Measurements from ENCODE around the gene C1QL4. TPM values are rescaled to one million over a fixed set of nuclear protein-coding genes. Genes with fewer than 3 reads are reported as not detected.

The C1QL4 gene
- total and polyA plus RNA-seq, 9 of the 15 experiments (the other 6 are each of a cell fraction or from before 2014, with no cell fraction given): 0.08 to 2.1 (median 0.31) TPM

DNA sequence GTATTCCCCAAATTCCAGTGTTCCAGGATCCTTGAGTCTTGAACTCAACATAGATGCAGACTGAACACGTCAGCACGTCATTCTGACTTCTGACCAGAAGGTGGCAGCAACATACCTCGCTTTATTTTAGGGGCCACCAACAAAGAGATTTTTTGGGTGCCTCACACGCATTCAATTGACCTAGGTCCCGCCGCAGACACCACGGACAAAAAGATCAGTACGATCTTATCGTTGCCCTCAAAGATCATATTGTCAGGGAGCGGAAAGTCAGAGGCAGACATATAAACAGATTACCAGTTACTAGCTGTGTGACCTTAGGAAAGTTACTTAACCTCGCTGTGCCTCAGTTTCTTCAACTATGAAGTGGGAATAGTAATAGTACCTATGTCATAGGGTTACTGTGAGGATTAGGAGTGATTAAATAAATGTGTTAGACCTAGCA is 48.6 kb downstream of the C1QL4 start (continued):
- TF ChIP-seq, protein P1, sequence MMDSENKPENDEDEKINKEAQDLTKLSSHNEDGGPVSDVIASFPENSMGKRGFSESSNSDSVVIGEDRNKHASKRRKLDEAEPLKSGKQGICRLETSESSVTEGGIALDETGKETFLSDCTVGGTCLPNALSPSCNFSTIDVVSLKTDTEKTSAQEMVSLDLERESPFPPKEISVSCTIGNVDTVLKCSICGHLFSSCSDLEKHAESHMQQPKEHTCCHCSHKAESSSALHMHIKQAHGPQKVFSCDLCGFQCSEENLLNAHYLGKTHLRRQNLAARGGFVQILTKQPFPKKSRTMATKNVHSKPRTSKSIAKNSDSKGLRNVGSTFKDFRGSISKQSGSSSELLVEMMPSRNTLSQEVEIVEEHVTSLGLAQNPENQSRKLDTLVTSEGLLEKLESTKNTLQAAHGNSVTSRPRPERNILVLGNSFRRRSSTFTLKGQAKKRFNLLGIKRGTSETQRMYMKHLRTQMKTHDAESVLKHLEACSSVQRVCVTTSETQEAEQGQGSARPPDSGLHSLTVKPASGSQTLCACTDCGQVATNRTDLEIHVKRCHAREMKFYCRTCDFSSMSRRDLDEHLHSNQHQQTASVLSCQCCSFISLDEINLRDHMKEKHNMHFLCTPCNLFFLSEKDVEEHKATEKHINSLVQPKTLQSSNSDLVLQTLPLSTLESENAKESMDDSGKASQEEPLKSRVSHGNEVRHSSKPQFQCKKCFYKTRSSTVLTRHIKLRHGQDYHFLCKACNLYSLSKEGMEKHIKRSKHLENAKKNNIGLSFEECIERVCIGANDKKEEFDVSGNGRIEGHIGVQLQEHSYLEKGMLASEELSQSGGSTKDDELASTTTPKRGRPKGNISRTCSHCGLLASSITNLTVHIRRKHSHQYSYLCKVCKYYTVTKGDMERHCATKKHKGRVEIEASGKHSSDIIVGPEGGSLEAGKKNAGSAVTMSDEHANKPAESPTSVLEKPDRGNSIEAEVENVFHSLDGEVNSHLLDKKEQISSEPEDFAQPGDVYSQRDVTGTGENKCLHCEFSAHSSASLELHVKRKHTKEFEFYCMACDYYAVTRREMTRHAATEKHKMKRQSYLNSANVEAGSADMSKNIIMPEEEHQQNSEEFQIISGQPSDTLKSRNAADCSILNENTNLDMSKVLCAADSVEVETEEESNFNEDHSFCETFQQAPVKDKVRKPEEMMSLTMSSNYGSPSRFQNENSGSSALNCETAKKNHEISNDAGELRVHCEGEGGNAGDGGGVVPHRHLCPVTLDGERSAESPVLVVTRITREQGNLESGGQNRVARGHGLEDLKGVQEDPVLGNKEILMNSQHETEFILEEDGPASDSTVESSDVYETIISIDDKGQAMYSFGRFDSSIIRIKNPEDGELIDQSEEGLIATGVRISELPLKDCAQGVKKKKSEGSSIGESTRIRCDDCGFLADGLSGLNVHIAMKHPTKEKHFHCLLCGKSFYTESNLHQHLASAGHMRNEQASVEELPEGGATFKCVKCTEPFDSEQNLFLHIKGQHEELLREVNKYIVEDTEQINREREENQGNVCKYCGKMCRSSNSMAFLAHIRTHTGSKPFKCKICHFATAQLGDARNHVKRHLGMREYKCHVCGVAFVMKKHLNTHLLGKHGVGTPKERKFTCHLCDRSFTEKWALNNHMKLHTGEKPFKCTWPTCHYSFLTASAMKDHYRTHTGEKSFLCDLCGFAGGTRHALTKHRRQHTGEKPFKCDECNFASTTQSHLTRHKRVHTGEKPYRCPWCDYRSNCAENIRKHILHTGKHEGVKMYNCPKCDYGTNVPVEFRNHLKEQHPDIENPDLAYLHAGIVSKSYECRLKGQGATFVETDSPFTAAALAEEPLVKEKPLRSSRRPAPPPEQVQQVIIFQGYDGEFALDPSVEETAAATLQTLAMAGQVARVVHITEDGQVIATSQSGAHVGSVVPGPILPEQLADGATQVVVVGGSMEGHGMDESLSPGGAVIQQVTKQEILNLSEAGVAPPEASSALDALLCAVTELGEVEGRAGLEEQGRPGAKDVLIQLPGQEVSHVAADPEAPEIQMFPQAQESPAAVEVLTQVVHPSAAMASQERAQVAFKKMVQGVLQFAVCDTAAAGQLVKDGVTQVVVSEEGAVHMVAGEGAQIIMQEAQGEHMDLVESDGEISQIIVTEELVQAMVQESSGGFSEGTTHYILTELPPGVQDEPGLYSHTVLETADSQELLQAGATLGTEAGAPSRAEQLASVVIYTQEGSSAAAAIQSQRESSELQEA (IDR thresholded peaks at IDR 0.05; ENCODE audit: low read depth): no peak
- TF ChIP-seq ZNF12 (CRISPR knock-in tag; IDR thresholded peaks at IDR 0.05) (no peak), NCOA6 (IDR thresholded peaks at IDR 0.05) (no peak), TFAM (CRISPR knock-in tag; conservative IDR thresholded peaks at IDR 0.05) (no peak), TAL1 (IDR thresholded peaks at IDR 0.05) (no peak), NRF1 (conservative IDR thresholded peaks at IDR 0.05 in 1 of 2, IDR thresholded peaks at IDR 0.05 in 1 of 2) (no peak), ZNF699 (CRISPR knock-in tag; IDR thresholded peaks at IDR 0.05; ENCODE audit: insufficient replicate concordance) (no peak), RAD21 (CRISPR knock-in tag; conservative IDR thresholded peaks at IDR 0.05 in 1 of 2, IDR thresholded peaks at IDR 0.05 in 1 of 2) (peak; percentile 90 to 92), ZNF785 (CRISPR knock-in tag; IDR thresholded peaks at IDR 0.05) (no peak), RFX1 (IDR thresholded peaks at IDR 0.05) (no peak), ZNF140 (CRISPR knock-in tag; IDR thresholded peaks at IDR 0.05) (no peak), BMI1 (IDR thresholded peaks at IDR 0.05; ENCODE audit: low read length) (no peak), ZNF274 (IDR thresholded peaks at IDR 0.05; ENCODE audit: borderline replicate concordance, low read depth, low read length) (no peak), IFI16 (CRISPR knock-in tag; IDR thresholded peaks at IDR 0.05) (no peak), LEF1 (IDR thresholded peaks at IDR 0.05) (no peak), MECOM (CRISPR knock-in tag; IDR thresholded peaks at IDR 0.05) (no peak), ZFP36 (IDR thresholded peaks at IDR 0.05; ENCODE audit: low read depth, low read length, partially characterized antibody) (peak; percentile 91), PTBP1 (IDR thresholded peaks at IDR 0.05; ENCODE audit: low read depth, low read length) (no peak)
- TF ChIP-seq, protein P2, sequence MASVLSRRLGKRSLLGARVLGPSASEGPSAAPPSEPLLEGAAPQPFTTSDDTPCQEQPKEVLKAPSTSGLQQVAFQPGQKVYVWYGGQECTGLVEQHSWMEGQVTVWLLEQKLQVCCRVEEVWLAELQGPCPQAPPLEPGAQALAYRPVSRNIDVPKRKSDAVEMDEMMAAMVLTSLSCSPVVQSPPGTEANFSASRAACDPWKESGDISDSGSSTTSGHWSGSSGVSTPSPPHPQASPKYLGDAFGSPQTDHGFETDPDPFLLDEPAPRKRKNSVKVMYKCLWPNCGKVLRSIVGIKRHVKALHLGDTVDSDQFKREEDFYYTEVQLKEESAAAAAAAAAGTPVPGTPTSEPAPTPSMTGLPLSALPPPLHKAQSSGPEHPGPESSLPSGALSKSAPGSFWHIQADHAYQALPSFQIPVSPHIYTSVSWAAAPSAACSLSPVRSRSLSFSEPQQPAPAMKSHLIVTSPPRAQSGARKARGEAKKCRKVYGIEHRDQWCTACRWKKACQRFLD (CRISPR knock-in tag; IDR thresholded peaks at IDR 0.05): no peak
- TF ChIP-seq, protein P3, sequence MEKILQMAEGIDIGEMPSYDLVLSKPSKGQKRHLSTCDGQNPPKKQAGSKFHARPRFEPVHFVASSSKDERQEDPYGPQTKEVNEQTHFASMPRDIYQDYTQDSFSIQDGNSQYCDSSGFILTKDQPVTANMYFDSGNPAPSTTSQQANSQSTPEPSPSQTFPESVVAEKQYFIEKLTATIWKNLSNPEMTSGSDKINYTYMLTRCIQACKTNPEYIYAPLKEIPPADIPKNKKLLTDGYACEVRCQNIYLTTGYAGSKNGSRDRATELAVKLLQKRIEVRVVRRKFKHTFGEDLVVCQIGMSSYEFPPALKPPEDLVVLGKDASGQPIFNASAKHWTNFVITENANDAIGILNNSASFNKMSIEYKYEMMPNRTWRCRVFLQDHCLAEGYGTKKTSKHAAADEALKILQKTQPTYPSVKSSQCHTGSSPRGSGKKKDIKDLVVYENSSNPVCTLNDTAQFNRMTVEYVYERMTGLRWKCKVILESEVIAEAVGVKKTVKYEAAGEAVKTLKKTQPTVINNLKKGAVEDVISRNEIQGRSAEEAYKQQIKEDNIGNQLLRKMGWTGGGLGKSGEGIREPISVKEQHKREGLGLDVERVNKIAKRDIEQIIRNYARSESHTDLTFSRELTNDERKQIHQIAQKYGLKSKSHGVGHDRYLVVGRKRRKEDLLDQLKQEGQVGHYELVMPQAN (IDR thresholded peaks at IDR 0.05; ENCODE audit: borderline replicate concordance): no peak

Measured in K562 (cell line).